A673 (cell line): ENCODE data around the gene POU2F3. TPM values are rescaled to one million over a fixed set of nuclear protein-coding genes. Genes with fewer than 3 reads are reported as not detected.
A peak's percentile ranks its signal among the peaks of the same experiment; 100 is the strongest.

Experiments used
- BruUV-seq: library from RNA; stranded (reverse); fragments of 400-500 nt; replicated peaks from 2 replicates; lab custom pipeline; 2021; lab: Mats Ljungman, UMichigan
- CTCF ChIA-PET: fragments of 300-600 bp; sonication (Branson Sonifier 250); formaldehyde crosslinking; loops from one replicate; lab custom pipeline; 2022; ENCODE audit warnings: antibody characterized with exemption; lab: Charles Lee
- POLR2A ChIA-PET: fragments of 300-600 bp; sonication (Branson Sonifier 250); formaldehyde crosslinking; loops from one replicate; lab custom pipeline; 2022; ENCODE audit warnings: antibody characterized with exemption; ENCODE audit not compliant: low non-redundant PET; lab: Charles Lee
- DNase-seq: peaks from one replicate; pipeline ENCODE4 v3.0.0-alpha.2; 2015; ENCODE audit warnings: low spot score
- H3K27ac ChIP-seq: fragments of 200-600 bp; sonication (generic); 2 replicates; pipeline ENCODE4 v1.5.1; 2016; ENCODE audit warnings: mixed run types, low read depth, mild to moderate bottlenecking, mixed read lengths, antibody characterized with exemption, low read length; ENCODE audit not compliant: poor library complexity, severe bottlenecking
- H3K27me3 ChIP-seq: fragments of 200-600 bp; sonication (generic); replicated peaks from 2 replicates; pipeline ENCODE4 v1.6.1; 2017; ENCODE audit warnings: mixed run types, low read depth, mild to moderate bottlenecking, mixed read lengths, antibody characterized with exemption, low read length; ENCODE audit not compliant: insufficient read depth, poor library complexity
- H3K36me3 ChIP-seq: fragments of 200-600 bp; sonication (generic); 2 replicates; pipeline ENCODE4 v1.6.1; 2016; ENCODE audit warnings: mixed run types, mild to moderate bottlenecking, mixed read lengths, antibody characterized with exemption, low read length; ENCODE audit not compliant: insufficient read depth, poor library complexity, severe bottlenecking
- H3K4me1 ChIP-seq: fragments of 200-600 bp; sonication (generic); 2 replicates; pipeline ENCODE4 v1.6.1; 2017; ENCODE audit warnings: mixed run types, mild to moderate bottlenecking, mixed read lengths, antibody characterized with exemption, low read length; ENCODE audit not compliant: insufficient read depth, poor library complexity, severe bottlenecking
- H3K4me3 ChIP-seq: fragments of 200-600 bp; sonication (generic); 2 replicates; pipeline ENCODE4 v1.5.1; 2016; ENCODE audit warnings: low read depth, mixed run types, mild to moderate bottlenecking, mixed read lengths, low read length; ENCODE audit not compliant: poor library complexity, severe bottlenecking
- H3K9me3 ChIP-seq: fragments of 200-600 bp; sonication (generic); 2 replicates; pipeline ENCODE4 v1.6.1; 2016; ENCODE audit warnings: mixed run types, low read depth, mild to moderate bottlenecking, mixed read lengths, antibody characterized with exemption, low read length; ENCODE audit not compliant: poor library complexity, severe bottlenecking
- CTCF ChIP-seq: fragments of 300-800, 200-600 bp; sonication (generic); conservative IDR thresholded peaks from 2 replicates; pipeline ENCODE4 v1.5.1; 2017; ENCODE audit warnings: low read depth, mild to moderate bottlenecking, antibody characterized with exemption, low read length, moderate library complexity, mixed read lengths
- EZH2 ChIP-seq: fragments of 200-600 bp; sonication (generic); IDR thresholded peaks from 2 replicates; pipeline ENCODE4 v1.6.1; 2017; ENCODE audit warnings: borderline replicate concordance, low read depth, mild to moderate bottlenecking, mixed read lengths, antibody characterized with exemption, low read length; ENCODE audit not compliant: poor library complexity, severe bottlenecking
- intact Hi-C: fragments of 100-400 bp; cut with micrococcal nuclease; formaldehyde crosslinking; loops from one replicate; pipeline ENCODE4 v1.10.0; 2022; ENCODE audit not compliant: unreplicated experiment
- total RNA-seq: library from RNA; stranded (reverse); gene quantifications from 2 replicates; pipeline ENCODE4 v1.2.3, GENCODE V29; 2021

Gene POU2F3
- total RNA-seq, 1 experiment from 2014 or later: not detected

GRCh38 chr11:120207512-120207911, 32.4 kb upstream of the POU2F3 start:
- ChIA-PET POLR2A (no interaction called here), CTCF (no interaction called here)
- no peaks in the 10 kb centered on the region for H3K9me3 ChIP-seq
- peaks cover 30% of the 10 kb centered on the region for H3K4me1 ChIP-seq
- H3K27me3 ChIP-seq: no peaks in the 10 kb centered on the region
- intact Hi-C loops: no loop called here
- H3K4me3 ChIP-seq: no peak overlapping the region
- H3K27ac ChIP-seq: no peak overlapping the region
- DNase-seq: no peak
- H3K36me3 ChIP-seq: no peaks in the 10 kb centered on the region
- TF ChIP-seq CTCF (no peak), EZH2 (no peak)
- no TSS peak for BruUV-seq

- Histone ChIP-seq H3K4me3 (no peak overlapping the region), H3K4me1 (peaks cover 34% of the 10 kb centered on the region), H3K36me3 (no peaks in the 10 kb centered on the region), H3K9me3 (no peaks in the 10 kb centered on the region), H3K27me3 (no peaks in the 10 kb centered on the region), H3K27ac (no peak overlapping the region)
- intact Hi-C loops: no loop called here
- ChIA-PET POLR2A (no interaction called here), CTCF (no interaction called here)
- DNase-seq: no peak
- no TSS peak for BruUV-seq
- TF ChIP-seq CTCF (no peak), EZH2 (no peak)
These were observed 31.9 kb upstream of the POU2F3 start for GRCh38 chr11:120208001-120208441.

GRCh38 chr11:120208777-120209176, 31.2 kb upstream of the POU2F3 start:
- Histone ChIP-seq H3K36me3 (no peaks in the 10 kb centered on the region), H3K27ac (no peak overlapping the region), H3K4me3 (no peak overlapping the region), H3K4me1 (peaks cover 34% of the 10 kb centered on the region), H3K27me3 (no peaks in the 10 kb centered on the region), H3K9me3 (no peaks in the 10 kb centered on the region)
- intact Hi-C loops: no loop called here
- ChIA-PET CTCF (no interaction called here), POLR2A (no interaction called here)
- BruUV-seq: no TSS peak
- peak; percentile 80 for DNase-seq
- no peak for TF ChIP-seq CTCF
- TF ChIP-seq EZH2: no peak
